Measurements from ENCODE around the gene TMEM235. TPM values are rescaled to one million over a fixed set of nuclear protein-coding genes. Genes with fewer than 3 reads are reported as not detected.

Gene TMEM235
- total and polyA plus RNA-seq, 9 of the 15 experiments (the other 6 are each of a cell fraction or from before 2014, with no cell fraction given) = not detected

- TF ChIP-seq MEF2A (IDR thresholded peaks at IDR 0.05; ENCODE audit: control insufficient read depth, low read depth, low read length) (no peak), NR2C2 (CRISPR knock-in tag; IDR thresholded peaks at IDR 0.05) (no peak), NR2C2 (tag; IDR thresholded peaks at IDR 0.05) (peak; percentile 69), FOSL1 (tag; conservative IDR thresholded peaks at IDR 0.05) (peak; percentile 37; the same call in 1 of the 2 replicates), SMAD1 (IDR thresholded peaks at IDR 0.05; ENCODE audit: low read depth, low read length, partially characterized antibody) (no peak), CAMTA2 (CRISPR knock-in tag; conservative IDR thresholded peaks at IDR 0.05) (no peak), KDM4B (IDR thresholded peaks at IDR 0.05; ENCODE audit: borderline replicate concordance in 2 of 2, low read depth in 1 of 2) (no peak), RBM17 (IDR thresholded peaks at IDR 0.05; ENCODE audit: borderline replicate concordance, low read depth, low read length) (no peak), CREB5 (CRISPR knock-in tag; IDR thresholded peaks at IDR 0.05) (no peak), GATAD2A (IDR thresholded peaks at IDR 0.05) (no peak), DDX20 (tag; IDR thresholded peaks at IDR 0.05; ENCODE audit: low read depth) (no peak), DEAF1 (CRISPR knock-in tag; IDR thresholded peaks at IDR 0.05) (no peak), FIP1L1 (IDR thresholded peaks at IDR 0.05; ENCODE audit: low read depth, low read length, poor library complexity, severe bottlenecking) (peak; percentile 92), SAFB (IDR thresholded peaks at IDR 0.05; ENCODE audit: borderline replicate concordance, low read depth, low read length) (no peak), TRIM25 (IDR thresholded peaks at IDR 0.05; ENCODE audit: borderline replicate concordance) (no peak), ZNF395 (CRISPR knock-in tag; IDR thresholded peaks at IDR 0.05) (no peak), CREB1 (IDR thresholded peaks at IDR 0.05) (0 out of 2 replicates have a peak, but pooled peaks have one; percentile 13), CREB1 (CRISPR knock-in tag; IDR thresholded peaks at IDR 0.05) (peak; percentile 79), PPARD (CRISPR knock-in tag; IDR thresholded peaks at IDR 0.05) (no peak), ETV1 (tag; conservative IDR thresholded peaks at IDR 0.05; ENCODE audit: low read depth) (no peak), MTA1 (IDR thresholded peaks at IDR 0.05; ENCODE audit: borderline replicate concordance) (peak; percentile 26; the same call in 1 of the 2 replicates), ZNF408 (CRISPR knock-in tag; IDR thresholded peaks at IDR 0.05; ENCODE audit: low read depth) (no peak)
These were observed 44.5 kb upstream of the TMEM235 start, which contains the start of the genes AFMID and TK1 (continued) for GRCh38 chr17:78186692-78187595.
